HepG2 (cell line): ENCODE measurements around the gene CCT6A. TPM values are rescaled to one million over a fixed set of nuclear protein-coding genes. Genes with fewer than 3 reads are reported as not detected.

Experiments
- CREM ChIP-seq, 2 experiments: sonication (generic) in 1 of 2; formaldehyde crosslinking in 1 of 2; IDR thresholded peaks; 2 replicates each; pipeline versions ENCODE4 v1.4.0 to v1.6.1; 2016 to 2020; ENCODE audit warnings: antibody characterized with exemption in 1 of 2, mild to moderate bottlenecking in 1 of 2, missing genetic modification reagents in 1 of 2
- FLYWCH1 ChIP-seq: sonication (generic); formaldehyde crosslinking; IDR thresholded peaks from 2 replicates; pipeline ENCODE4 v1.8.1; 2023; ENCODE audit warnings: mild to moderate bottlenecking, missing genetic modification reagents
- GATAD1 ChIP-seq: IDR thresholded peaks from 2 replicates; pipeline ENCODE4 v1.6.1; 2016; ENCODE audit warnings: missing genetic modification reagents, missing compliant biosample characterization
- HOXA3 ChIP-seq: sonication (generic); formaldehyde crosslinking; IDR thresholded peaks from 2 replicates; pipeline ENCODE4 v1.5.0; 2020; ENCODE audit warnings: missing genetic modification reagents
- JUNB ChIP-seq: sonication (generic); formaldehyde crosslinking; IDR thresholded peaks from 2 replicates; pipeline ENCODE4 v1.8.0; 2022; ENCODE audit warnings: missing genetic modification reagents, mild to moderate bottlenecking, borderline replicate concordance
- MAF1 ChIP-seq: sonication (generic); formaldehyde crosslinking; IDR thresholded peaks from 2 replicates; pipeline ENCODE4 v1.5.0; 2020; ENCODE audit warnings: missing genetic modification reagents, borderline replicate concordance
- MZF1 ChIP-seq: sonication (generic); formaldehyde crosslinking; IDR thresholded peaks from 2 replicates; pipeline ENCODE4 v1.8.1; 2023; ENCODE audit warnings: mild to moderate bottlenecking, missing genetic modification reagents, borderline replicate concordance
- NCOA1 ChIP-seq: sonication (generic); formaldehyde crosslinking; IDR thresholded peaks from 2 replicates; pipeline ENCODE4 v1.9.0; 2021; ENCODE audit warnings: missing genetic modification reagents
- PHF8 ChIP-seq: sonication (generic); formaldehyde crosslinking; IDR thresholded peaks from 2 replicates; pipeline ENCODE4 v1.5.0; 2020; ENCODE audit warnings: missing genetic modification reagents
- SAP130 ChIP-seq: IDR thresholded peaks from 2 replicates; pipeline ENCODE4 v1.6.1; 2016; ENCODE audit warnings: low read depth
- ZFP36L2 ChIP-seq: sonication (generic); formaldehyde crosslinking; IDR thresholded peaks from 2 replicates; pipeline ENCODE4 v1.4.0; 2020; ENCODE audit warnings: missing genetic modification reagents
- ZNF263 ChIP-seq: sonication (generic); formaldehyde crosslinking; IDR thresholded peaks from 2 replicates; pipeline ENCODE4 v1.4.0; 2020; ENCODE audit warnings: missing genetic modification reagents
- ZNF670 ChIP-seq: sonication (generic); formaldehyde crosslinking; IDR thresholded peaks from 2 replicates; pipeline ENCODE4 v1.8.0; 2022; ENCODE audit warnings: mild to moderate bottlenecking, missing genetic modification reagents, borderline replicate concordance
- ZNF839 ChIP-seq: sonication (generic); formaldehyde crosslinking; IDR thresholded peaks from 2 replicates; pipeline ENCODE4 v1.4.0; 2020; ENCODE audit warnings: missing genetic modification reagents, mild to moderate bottlenecking, borderline replicate concordance
- polyA plus RNA-seq, 8 experiments: library from polyadenylated mRNA; depleted of rRNA in 3 of 8; stranded (reverse) in 7 of 8; unstranded in 1 of 8; fragments of >200 nt; fragmentation: Illumina TruSeq in 4 of 8; extraction: Trizol in 4 of 8; gene quantifications; 2 replicates each; pipeline versions ENCODE4 v1.2.1 to v1.2.3, GENCODE V29; 2011 to 2016; ENCODE audit warnings: low read depth in 4 of 8, missing spikeins in 1 of 8, mixed read lengths in 1 of 8; ENCODE audit not compliant: insufficient read depth in 1 of 8
- total RNA-seq, 5 experiments: library from RNA; depleted of rRNA; stranded (reverse); fragments of >200 nt; fragmentation: Illumina TruSeq; extraction: Trizol; gene quantifications; 2 replicates each; pipeline ENCODE4 v1.2.3, GENCODE V29; 2016; ENCODE audit warnings: low read depth in 1 of 5
- TF ChIP-seq, protein P1 (sequence below): sonication (generic); formaldehyde crosslinking; IDR thresholded peaks from 2 replicates; pipeline ENCODE4 v1.5.0; 2020; ENCODE audit warnings: mild to moderate bottlenecking, missing genetic modification reagents
- TF ChIP-seq, protein P2 (sequence below): sonication (generic); formaldehyde crosslinking; IDR thresholded peaks from 2 replicates; pipeline ENCODE4 v1.5.0; 2020; ENCODE audit warnings: mild to moderate bottlenecking, missing genetic modification reagents
- TF ChIP-seq, protein P3 (sequence below): sonication (generic); formaldehyde crosslinking; IDR thresholded peaks from 2 replicates; pipeline ENCODE4 v1.4.0; 2020; ENCODE audit warnings: missing genetic modification reagents
- TF ChIP-seq, protein P4 (sequence below): sonication (generic); formaldehyde crosslinking; IDR thresholded peaks from 2 replicates; pipeline ENCODE4 v1.5.0; 2020; ENCODE audit warnings: missing genetic modification reagents, mild to moderate bottlenecking, borderline replicate concordance

The CCT6A gene
- total and polyA plus RNA-seq, 2 of the 13 experiments (the other 11 are each of a cell fraction or from before 2014, with no cell fraction given) = 219 to 292 TPM

DNA sequence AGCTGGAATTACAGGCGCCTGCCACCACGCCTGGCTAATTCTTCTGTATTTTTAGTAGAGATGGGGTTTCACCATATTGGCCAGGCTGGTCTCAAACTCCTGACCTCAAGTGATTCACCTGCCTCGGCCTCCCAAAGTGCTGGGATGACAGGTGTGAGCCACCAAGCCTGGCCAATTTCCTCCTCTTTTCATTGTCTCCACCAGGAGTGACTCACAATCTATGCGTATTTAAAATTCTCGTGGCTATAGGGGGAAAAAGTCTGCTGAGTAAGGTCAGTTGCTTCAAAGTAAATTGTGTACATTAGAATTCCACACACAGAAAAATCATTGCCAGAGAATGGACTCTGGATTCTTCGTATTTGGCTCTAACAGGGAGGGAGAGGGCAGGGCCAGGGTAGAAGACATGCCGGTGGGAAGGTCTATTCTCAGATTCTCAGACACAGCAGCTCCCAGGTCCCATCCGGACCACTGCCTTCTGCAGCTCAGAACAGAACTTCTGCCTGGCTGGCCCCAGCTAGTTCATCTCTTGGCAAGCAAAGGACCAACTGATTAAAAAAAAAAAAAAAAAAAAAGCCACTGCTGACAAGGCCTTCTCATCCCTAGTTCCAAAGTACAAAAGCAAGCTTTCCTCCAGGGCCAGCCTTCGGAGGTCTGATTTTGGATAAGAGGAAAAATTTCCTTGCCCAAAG is 22.5 kb upstream of the CCT6A start (continued):
- TF ChIP-seq, protein P1, sequence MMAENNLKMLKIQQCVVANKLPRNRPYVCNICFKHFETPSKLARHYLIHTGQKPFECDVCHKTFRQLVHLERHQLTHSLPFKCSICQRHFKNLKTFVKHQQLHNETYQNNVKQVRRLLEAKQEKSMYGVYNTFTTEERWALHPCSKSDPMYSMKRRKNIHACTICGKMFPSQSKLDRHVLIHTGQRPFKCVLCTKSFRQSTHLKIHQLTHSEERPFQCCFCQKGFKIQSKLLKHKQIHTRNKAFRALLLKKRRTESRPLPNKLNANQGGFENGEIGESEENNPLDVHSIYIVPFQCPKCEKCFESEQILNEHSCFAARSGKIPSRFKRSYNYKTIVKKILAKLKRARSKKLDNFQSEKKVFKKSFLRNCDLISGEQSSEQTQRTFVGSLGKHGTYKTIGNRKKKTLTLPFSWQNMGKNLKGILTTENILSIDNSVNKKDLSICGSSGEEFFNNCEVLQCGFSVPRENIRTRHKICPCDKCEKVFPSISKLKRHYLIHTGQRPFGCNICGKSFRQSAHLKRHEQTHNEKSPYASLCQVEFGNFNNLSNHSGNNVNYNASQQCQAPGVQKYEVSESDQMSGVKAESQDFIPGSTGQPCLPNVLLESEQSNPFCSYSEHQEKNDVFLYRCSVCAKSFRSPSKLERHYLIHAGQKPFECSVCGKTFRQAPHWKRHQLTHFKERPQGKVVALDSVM (CRISPR knock-in tag) = no peak
- no peak for TF ChIP-seq MZF1 (CRISPR knock-in tag)
- TF ChIP-seq, protein P2, sequence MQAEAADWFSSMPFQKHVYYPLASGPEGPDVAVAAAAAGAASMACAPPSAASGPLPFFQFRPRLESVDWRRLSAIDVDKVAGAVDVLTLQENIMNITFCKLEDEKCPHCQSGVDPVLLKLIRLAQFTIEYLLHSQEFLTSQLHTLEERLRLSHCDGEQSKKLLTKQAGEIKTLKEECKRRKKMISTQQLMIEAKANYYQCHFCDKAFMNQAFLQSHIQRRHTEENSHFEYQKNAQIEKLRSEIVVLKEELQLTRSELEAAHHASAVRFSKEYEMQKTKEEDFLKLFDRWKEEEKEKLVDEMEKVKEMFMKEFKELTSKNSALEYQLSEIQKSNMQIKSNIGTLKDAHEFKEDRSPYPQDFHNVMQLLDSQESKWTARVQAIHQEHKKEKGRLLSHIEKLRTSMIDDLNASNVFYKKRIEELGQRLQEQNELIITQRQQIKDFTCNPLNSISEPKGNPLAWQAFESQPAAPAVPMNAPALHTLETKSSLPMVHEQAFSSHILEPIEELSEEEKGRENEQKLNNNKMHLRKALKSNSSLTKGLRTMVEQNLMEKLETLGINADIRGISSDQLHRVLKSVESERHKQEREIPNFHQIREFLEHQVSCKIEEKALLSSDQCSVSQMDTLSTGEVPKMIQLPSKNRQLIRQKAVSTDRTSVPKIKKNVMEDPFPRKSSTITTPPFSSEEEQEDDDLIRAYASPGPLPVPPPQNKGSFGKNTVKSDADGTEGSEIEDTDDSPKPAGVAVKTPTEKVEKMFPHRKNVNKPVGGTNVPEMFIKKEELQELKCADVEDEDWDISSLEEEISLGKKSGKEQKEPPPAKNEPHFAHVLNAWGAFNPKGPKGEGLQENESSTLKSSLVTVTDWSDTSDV = no peak
- TF ChIP-seq CREM (IDR thresholded peaks at IDR 0.05) = peak; percentile 41
- TF ChIP-seq CREM (CRISPR knock-in tag; IDR thresholded peaks at IDR 0.05) = no peak
- TF ChIP-seq ZFP36L2 (CRISPR knock-in tag) = no peak
- no peak for TF ChIP-seq NCOA1 (CRISPR knock-in tag)
- no peak for TF ChIP-seq FLYWCH1 (CRISPR knock-in tag)
- TF ChIP-seq ZNF839 = no peak
- no peak for TF ChIP-seq ZNF670 (CRISPR knock-in tag)
- 0 out of 2 replicates have a peak, but pooled peaks have one; percentile 31 for TF ChIP-seq JUNB (CRISPR knock-in tag)
- peak; percentile 89 for TF ChIP-seq SAP130 (CRISPR knock-in tag)
- no peak for TF ChIP-seq MAF1 (CRISPR knock-in tag)
- TF ChIP-seq, protein P3, sequence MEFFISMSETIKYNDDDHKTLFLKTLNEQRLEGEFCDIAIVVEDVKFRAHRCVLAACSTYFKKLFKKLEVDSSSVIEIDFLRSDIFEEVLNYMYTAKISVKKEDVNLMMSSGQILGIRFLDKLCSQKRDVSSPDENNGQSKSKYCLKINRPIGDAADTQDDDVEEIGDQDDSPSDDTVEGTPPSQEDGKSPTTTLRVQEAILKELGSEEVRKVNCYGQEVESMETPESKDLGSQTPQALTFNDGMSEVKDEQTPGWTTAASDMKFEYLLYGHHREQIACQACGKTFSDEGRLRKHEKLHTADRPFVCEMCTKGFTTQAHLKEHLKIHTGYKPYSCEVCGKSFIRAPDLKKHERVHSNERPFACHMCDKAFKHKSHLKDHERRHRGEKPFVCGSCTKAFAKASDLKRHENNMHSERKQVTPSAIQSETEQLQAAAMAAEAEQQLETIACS (CRISPR knock-in tag) = no peak
- peak; percentile 47 for TF ChIP-seq HOXA3 (CRISPR knock-in tag)
- no peak for TF ChIP-seq ZNF263
- TF ChIP-seq, protein P4, sequence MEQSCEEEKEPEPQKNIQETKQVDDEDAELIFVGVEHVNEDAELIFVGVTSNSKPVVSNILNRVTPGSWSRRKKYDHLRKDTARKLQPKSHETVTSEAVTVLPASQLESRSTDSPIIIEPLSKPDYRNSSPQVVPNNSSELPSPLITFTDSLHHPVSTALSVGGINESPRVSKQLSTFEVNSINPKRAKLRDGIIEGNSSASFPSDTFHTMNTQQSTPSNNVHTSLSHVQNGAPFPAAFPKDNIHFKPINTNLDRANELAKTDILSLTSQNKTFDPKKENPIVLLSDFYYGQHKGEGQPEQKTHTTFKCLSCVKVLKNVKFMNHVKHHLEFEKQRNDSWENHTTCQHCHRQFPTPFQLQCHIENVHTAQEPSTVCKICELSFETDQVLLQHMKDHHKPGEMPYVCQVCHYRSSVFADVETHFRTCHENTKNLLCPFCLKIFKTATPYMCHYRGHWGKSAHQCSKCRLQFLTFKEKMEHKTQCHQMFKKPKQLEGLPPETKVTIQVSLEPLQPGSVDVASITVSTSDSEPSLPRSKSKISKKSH = no peak
- no peak for TF ChIP-seq PHF8 (CRISPR knock-in tag)
- no peak for TF ChIP-seq GATAD1
